Effector memory CD4-positive, alpha-beta T cell (primary cell): ENCODE data around the gene ITM2C.

Experiments
- DNase-seq, 3 donors: peaks; one replicate each; pipeline ENCODE4 v3.0.0-alpha.2; 2020
- H3K27ac ChIP-seq: 2 replicates; pipeline ENCODE4 v1.7.0; 2013; ENCODE audit warnings: mild to moderate bottlenecking, low read length, moderate library complexity; ENCODE audit not compliant: insufficient read depth, poor library complexity, severe bottlenecking
- H3K27me3 ChIP-seq: replicated peaks from 2 replicates; pipeline ENCODE4 v1.7.0; 2013; ENCODE audit warnings: mild to moderate bottlenecking, low read length; ENCODE audit not compliant: insufficient read depth, control insufficient read depth, poor library complexity, severe bottlenecking
- H3K36me3 ChIP-seq: 2 replicates; pipeline ENCODE4 v1.7.0; 2013; ENCODE audit warnings: mild to moderate bottlenecking, low read length, moderate library complexity; ENCODE audit not compliant: control insufficient read depth, insufficient read depth
- H3K4me1 ChIP-seq: 2 replicates; pipeline ENCODE4 v1.7.0; 2013; ENCODE audit warnings: low read length, mild to moderate bottlenecking; ENCODE audit not compliant: control insufficient read depth, insufficient read depth, poor library complexity, severe bottlenecking
- H3K4me3 ChIP-seq: 2 replicates; pipeline ENCODE4 v1.7.0; 2013; ENCODE audit warnings: low read length, low read depth, mild to moderate bottlenecking; ENCODE audit not compliant: insufficient read depth, poor library complexity, severe bottlenecking
- H3K9me3 ChIP-seq: 2 replicates; pipeline ENCODE4 v1.7.0; 2013; ENCODE audit warnings: mild to moderate bottlenecking, low read length, moderate library complexity; ENCODE audit not compliant: control insufficient read depth

The ITM2C gene

DNA sequence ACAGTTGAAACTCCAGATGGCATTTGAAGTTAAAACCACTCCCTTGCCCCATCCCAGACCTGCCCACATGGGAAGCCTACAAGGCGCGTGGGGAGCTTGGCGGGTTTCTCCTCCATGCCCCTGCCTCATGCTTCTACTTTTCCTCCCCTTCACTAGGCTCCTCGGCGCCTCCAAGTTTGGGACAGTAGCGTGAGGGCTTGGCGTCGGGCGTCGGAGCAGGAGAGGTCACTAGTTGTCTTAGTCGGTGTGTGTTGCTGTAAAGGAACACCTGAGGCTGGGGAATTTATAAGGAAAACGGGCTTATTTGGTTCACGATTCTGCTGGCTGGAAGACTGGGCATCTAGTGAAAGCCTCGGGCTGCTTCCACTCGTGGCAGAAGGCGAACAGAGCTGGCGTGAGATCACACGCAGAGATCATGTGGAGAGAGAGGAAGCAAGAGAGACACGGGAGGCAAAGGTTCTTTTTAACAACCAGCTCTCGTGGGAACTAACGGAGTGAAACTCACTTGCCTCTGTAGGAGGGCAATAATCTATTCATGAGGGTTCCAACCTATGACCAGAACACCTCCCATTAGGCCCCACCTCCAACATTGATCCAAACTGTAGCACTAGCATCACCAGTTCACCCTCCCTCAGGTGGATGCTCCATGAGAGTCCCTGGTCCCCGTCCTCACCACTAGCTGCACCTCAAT lies 25.3 kb downstream of the ITM2C start:
- H3K4me3 ChIP-seq: no peak overlapping the region
- H3K27ac ChIP-seq: no peak overlapping the region
- H3K36me3 ChIP-seq: no peaks in the 10 kb centered on the region
- no peaks in the 10 kb centered on the region for H3K9me3 ChIP-seq
- H3K27me3 ChIP-seq: no peaks in the 10 kb centered on the region
- no peak for DNase-seq
- no peaks in the 10 kb centered on the region for H3K4me1 ChIP-seq

DNA sequence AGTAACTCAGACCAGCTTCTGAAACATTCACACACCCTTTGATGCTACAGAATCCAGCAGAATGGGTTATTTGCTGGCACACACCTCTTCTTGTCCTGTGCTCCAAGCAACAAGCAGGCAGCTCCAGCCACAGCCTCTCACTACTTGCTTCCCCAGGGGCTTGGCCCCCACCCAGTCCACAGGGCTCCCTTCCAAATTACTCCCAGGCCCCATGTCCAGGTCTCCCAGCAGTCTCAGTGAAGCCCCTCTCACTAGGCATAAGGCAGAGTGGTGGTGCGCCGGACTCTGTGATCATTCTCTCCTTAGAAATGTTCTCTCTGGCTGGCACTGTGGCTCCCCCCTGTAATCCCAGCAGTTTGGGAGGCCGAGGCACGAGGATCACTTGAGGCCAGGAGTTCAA lies 25.9 kb downstream of the ITM2C start:
- Histone ChIP-seq H3K27me3 (no peaks in the 10 kb centered on the region), H3K4me3 (no peak overlapping the region), H3K4me1 (no peaks in the 10 kb centered on the region), H3K9me3 (no peaks in the 10 kb centered on the region), H3K36me3 (no peaks in the 10 kb centered on the region), H3K27ac (no peak overlapping the region)
- DNase-seq: no peak

DNA sequence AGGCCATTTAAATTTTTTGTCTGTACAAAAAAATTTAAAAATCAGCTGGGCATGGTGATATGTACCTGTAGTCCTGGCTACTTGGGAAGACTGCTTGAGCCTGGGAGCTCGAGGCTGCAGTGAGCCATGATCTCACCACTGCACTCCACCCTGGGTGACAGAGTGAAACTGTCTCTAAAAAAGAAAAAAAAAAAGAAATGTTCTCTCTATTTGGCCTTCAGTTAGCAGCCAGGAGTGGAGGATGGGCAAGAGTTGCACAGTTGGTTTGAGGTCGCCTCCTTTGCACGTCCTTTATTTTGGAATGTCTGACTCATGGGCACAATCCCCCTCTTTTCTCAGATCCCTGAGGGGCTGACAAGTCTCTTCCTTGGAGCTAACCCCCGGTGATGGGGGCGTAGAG lies 26.3 kb downstream of the ITM2C start:
- no peak overlapping the region for H3K27ac ChIP-seq
- no peak overlapping the region for H3K4me3 ChIP-seq
- H3K27me3 ChIP-seq: no peaks in the 10 kb centered on the region
- no peaks in the 10 kb centered on the region for H3K36me3 ChIP-seq
- no peaks in the 10 kb centered on the region for H3K9me3 ChIP-seq
- DNase-seq: no peak
- H3K4me1 ChIP-seq: no peaks in the 10 kb centered on the region

DNA sequence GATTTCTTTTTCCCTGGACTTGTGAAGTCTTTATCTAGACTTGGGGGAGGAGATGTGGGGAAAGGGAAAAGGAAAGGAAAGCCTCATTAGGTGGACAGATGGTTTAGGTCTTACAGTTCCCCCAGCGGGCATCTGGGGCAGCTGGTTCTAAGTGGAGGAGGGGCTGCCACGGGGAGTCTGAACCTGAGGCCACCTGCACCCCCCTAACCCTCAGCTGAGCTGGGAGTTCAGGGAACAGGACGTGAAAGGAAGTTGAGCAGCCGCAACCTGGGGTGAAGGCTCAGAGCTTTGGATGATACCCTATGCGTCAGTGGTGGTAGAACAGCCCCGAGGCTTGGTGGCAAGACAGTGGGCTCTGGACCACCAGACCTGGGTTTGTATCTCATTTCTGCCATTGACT lies 26.8 kb downstream of the ITM2C start:
- Histone ChIP-seq H3K4me3 (no peak overlapping the region), H3K27me3 (no peaks in the 10 kb centered on the region), H3K4me1 (no peaks in the 10 kb centered on the region), H3K9me3 (no peaks in the 10 kb centered on the region), H3K36me3 (no peaks in the 10 kb centered on the region), H3K27ac (no peak overlapping the region)
- DNase-seq: no peak

DNA sequence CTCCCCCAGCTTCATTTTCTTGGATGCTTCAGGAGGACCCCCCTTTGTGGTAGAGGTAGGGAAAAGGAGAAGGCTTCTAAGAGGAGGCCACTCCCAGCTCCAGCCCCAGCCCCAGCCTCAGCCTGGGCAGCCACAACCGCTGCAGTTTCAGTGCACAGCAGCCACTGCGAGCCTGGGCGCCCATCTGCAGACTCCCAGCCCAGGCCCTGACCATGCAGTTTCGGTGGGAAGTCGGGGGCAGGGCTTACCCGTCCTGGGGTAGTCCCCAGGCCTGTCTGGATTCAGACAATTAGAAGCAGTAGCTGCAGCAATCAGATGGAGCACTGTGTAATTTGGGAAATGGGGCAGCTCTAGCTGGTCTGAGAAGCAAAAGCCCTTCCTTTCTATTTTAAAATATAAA lies 28.6 kb downstream of the ITM2C start:
- H3K27ac ChIP-seq: no peak overlapping the region
- no peaks in the 10 kb centered on the region for H3K9me3 ChIP-seq
- DNase-seq: no peak
- no peaks in the 10 kb centered on the region for H3K27me3 ChIP-seq
- H3K4me3 ChIP-seq: no peak overlapping the region
- no peaks in the 10 kb centered on the region for H3K36me3 ChIP-seq
- no peaks in the 10 kb centered on the region for H3K4me1 ChIP-seq

DNA sequence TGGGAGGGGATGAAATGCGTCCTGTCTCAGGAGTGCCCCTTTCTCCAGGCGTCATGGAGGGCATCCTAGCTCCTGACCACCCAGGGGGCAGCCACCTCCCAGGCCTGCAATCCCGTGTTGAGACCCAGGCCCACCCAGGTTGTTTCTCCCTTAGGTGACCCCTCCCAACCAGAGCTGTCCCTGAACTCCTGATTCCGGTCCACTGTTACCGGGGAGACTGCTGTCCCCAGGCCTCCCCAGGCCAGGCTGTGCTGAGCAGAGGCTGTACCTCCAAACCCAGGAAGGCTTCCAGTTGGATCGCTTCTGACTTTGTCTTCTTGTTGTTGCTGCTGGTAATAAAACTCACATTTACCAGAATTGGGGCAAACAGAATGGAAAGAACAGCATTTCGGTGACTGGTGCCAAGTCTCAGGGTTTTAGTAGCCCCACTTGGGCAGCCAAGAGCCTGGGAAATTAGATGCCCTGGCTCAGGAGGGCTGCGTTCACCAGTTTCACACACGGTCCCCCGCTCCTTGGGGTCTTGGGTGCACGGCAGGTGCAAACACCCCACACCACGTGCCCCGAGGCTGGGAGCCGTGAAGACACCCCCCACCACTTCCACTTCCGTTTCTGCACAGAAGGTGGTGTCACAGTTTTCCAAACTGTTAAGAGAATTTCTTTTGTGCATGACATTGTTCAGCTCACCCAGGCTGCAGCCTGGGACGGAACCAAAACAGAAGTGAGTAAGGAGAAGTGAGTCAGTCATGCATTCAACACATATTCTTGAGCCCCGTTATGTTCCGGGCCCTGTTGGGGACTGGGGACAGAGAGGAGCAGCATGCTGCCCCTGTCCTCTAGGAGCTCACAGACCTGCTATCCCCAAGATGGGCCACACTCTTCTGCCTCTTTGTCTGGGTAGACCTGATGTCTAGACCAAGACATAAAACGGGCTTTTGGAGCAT lies 29.4 kb downstream of the ITM2C start:
- no peak overlapping the region for H3K27ac ChIP-seq
- H3K27me3 ChIP-seq: no peaks in the 10 kb centered on the region
- no peaks in the 10 kb centered on the region for H3K9me3 ChIP-seq
- DNase-seq: no peak
- no peaks in the 10 kb centered on the region for H3K4me1 ChIP-seq
- H3K4me3 ChIP-seq: no peak overlapping the region
- H3K36me3 ChIP-seq: no peaks in the 10 kb centered on the region

DNA sequence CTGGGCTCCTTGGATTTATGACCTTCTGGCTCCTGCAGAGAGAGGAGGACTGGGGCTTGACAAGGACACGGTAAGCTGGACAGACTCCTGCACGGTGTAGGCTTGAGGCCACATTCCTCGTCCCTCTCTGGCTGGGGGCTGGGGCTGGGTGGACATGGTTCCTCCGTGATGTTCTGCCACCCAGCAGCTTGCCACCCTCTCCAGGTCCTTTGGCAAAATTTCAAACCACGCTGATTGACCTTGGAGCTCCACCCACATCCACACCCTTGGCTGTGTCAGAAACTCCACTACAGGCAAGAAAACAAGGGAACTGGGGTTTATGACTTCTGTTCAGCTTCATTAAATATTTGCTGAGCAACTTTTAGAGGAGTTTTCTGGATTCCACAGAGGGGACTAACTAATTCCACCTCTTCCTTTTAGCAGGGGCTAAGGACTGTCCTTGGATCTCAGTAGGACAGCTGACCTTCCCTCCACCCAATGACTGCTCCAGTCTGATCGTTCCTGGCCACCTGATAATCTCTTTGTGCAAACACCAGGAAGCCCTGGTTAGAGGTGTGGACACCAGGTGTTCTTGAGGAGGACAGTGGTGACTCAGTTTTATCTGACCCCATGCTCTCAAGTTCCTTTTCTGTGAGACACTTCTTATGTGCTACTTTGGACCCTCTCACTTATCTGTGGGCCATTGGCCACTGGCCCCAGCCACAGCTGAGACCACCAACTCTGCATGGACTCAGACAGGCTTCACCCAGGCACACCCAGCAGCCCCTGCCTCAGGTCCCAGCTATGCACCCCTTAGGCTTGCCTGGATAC lies 31.0 kb downstream of the ITM2C start:
- no peaks in the 10 kb centered on the region for H3K27me3 ChIP-seq
- no peak overlapping the region for H3K27ac ChIP-seq
- no peaks in the 10 kb centered on the region for H3K4me1 ChIP-seq
- DNase-seq: no peak
- no peak overlapping the region for H3K4me3 ChIP-seq
- no peaks in the 10 kb centered on the region for H3K36me3 ChIP-seq
- H3K9me3 ChIP-seq: no peaks in the 10 kb centered on the region

DNA sequence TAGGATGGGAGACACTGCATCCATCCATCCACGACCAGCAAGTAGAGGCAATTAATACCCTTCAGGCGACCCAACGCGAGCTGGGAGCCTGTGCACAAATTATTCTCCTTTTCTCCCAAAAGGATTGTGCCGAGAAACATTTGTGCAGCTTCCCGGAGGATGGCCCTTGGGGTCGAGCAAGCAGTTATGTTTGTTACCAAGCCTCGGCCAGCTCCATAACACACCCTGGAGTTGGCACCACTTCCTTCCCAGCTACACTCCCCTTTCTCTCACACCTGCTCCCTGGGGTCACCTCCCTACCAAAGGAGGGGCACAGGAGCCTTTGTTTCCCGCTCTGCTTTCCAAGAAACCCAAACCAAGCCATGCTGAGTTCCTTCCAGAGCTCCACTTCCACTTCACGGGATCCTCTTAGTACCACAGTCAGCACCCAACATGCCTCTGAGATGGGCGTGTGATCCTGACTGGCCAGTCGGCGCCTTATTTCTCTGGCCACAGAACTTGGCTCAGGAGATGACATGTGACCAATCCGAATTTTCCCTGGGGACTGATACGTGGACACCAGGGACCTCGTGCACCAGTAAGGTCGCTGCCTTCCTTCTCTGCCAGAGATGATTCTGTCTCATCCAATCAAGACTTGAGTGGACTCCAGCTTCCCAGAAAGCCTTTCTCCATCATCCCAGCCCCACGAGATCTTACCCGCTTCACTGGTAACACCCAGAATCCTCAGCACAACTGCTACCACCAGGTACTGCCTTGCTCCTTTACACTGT lies 31.8 kb downstream of the ITM2C start:
- no peaks in the 10 kb centered on the region for H3K4me1 ChIP-seq
- no peaks in the 10 kb centered on the region for H3K27me3 ChIP-seq
- H3K36me3 ChIP-seq: no peaks in the 10 kb centered on the region
- no peak for DNase-seq
- H3K27ac ChIP-seq: no peak overlapping the region
- H3K4me3 ChIP-seq: no peak overlapping the region
- H3K9me3 ChIP-seq: no peaks in the 10 kb centered on the region

DNA sequence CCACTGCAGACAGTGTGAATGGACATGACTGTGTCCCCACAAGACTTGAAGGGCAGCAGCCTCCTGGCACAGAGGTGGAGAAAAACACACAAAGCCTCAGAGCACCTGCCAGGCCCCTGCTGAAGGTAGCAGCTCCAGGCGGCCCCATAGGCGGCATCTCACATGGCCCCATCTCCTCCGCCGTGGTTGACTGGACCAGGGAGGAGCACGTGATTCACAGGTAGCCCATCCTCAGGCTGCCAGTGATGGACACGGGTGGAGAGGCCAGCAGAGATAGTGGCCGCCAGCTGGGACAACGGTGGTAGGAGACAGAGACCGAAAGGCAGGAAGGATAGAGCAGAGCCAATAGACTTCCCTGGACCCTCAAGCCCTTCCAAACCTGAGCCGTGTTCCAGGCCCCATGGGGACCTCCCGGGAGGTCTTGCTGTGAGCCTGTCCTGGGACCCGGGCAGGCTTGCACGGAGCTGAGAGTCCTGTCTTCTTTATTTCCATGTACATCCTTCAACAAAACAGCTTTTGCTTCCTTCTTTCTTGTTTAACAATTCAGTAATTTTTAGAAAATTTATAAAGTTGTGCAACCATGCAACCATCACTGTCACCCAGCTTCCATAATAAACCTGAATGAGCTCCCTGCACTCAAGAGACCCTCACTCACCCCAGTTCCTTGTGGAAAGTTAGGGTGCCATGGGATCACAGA lies 33.4 kb downstream of the ITM2C start:
- Histone ChIP-seq H3K27ac (no peak overlapping the region), H3K9me3 (no peaks in the 10 kb centered on the region), H3K36me3 (no peaks in the 10 kb centered on the region), H3K4me1 (no peaks in the 10 kb centered on the region), H3K4me3 (no peak overlapping the region), H3K27me3 (no peaks in the 10 kb centered on the region)
- no peak for DNase-seq
